Vagina (tissue), 2 donors: ENCODE results near the gene AFAP1L1. TPM values are rescaled to one million over a fixed set of nuclear protein-coding genes. Genes with fewer than 3 reads are reported as not detected.

ENCODE experiments used
- DNase-seq, 2 donors: peaks; one replicate each; pipeline ENCODE4 v3.0.0-alpha.2; 2017; ENCODE audit errors: extremely low spot score in 2 of 2
- H3K27ac ChIP-seq: fragments of 200-600 bp; sonication (generic); one replicate; pipeline ENCODE4 v1.5.1; 2019
- H3K27me3 ChIP-seq: fragments of 200-600 bp; sonication (generic); one replicate; pipeline ENCODE4 v1.5.1; 2019
- H3K36me3 ChIP-seq, 2 donors: fragments of 200-600 bp; sonication (generic); one replicate each; pipeline ENCODE4 v1.5.1; 2017 to 2019
- H3K4me1 ChIP-seq: fragments of 200-600 bp; sonication (generic); one replicate; pipeline ENCODE4 v1.5.1; 2019
- H3K4me3 ChIP-seq, 2 donors: fragments of 200-600 bp; sonication (generic); 1 replicate in 1 of 2; 2 replicates in 1 of 2; pipeline ENCODE4 v1.5.1; 2016 to 2019
- H3K9me3 ChIP-seq: fragments of 200-600 bp; sonication (generic); one replicate; pipeline ENCODE4 v1.5.1; 2019
- CTCF ChIP-seq, 3 experiments: fragments of 450-650 bp in 2 of 3; fragments of 200-600 bp in 1 of 3; sonication (generic) in 1 of 3; IDR thresholded peaks; one replicate each; pipeline ENCODE4 v1.5.1; 2017 to 2019; ENCODE audit warnings: antibody characterized with exemption in 3 of 3, mild to moderate bottlenecking in 2 of 3, moderate library complexity in 2 of 3
- POLR2A ChIP-seq, 2 donors: fragments of 450-650 bp; IDR thresholded peaks; one replicate each; pipeline ENCODE4 v1.6.1; 2017; ENCODE audit warnings: antibody characterized with exemption in 2 of 2, mild to moderate bottlenecking in 2 of 2, moderate library complexity in 2 of 2
- POLR2AphosphoS5 ChIP-seq, 2 donors: sonication (generic); formaldehyde crosslinking; IDR thresholded peaks; one replicate each; pipeline ENCODE4 v1.9.0; 2017; ENCODE audit warnings: antibody characterized with exemption in 2 of 2, mild to moderate bottlenecking in 2 of 2, low read depth in 1 of 2; ENCODE audit not compliant: insufficient read depth in 1 of 2
- intact Hi-C: fragments of 100-400 bp; cut with DNase I; formaldehyde crosslinking; loops from one replicate; pipeline ENCODE4 v1.15.1; 2023
- total RNA-seq: library from RNA; depleted of rRNA; stranded (reverse); fragments of >200 nt; gene quantifications from one replicate; pipeline ENCODE4 v1.2.3, GENCODE V29; 2016

AFAP1L1 gene
- total RNA-seq, 1 donor from 2014 or later: 14.7 TPM

GRCh38 chr5:149380466-149381121, 108.9 kb downstream of the AFAP1L1 start:
- H3K4me3 ChIP-seq: peak overlapping the region in 1 of 2 donors; percentile 28
- H3K27ac ChIP-seq: peak overlapping the region; percentile 91
- TF ChIP-seq POLR2AphosphoS5 (IDR thresholded peaks at IDR 0.05; ENCODE audit: insufficient read depth in 1 of 2, low read depth in 1 of 2) (peak; percentile 59 to 60), POLR2A (IDR thresholded peaks at IDR 0.05) (no peak)
- H3K9me3 ChIP-seq: no peaks in the 10 kb centered on the region
- intact Hi-C loops: loop anchor here (5.0 kb wide), 1 partner anchor 52 kb away; no protein-coding TSS in a partner anchor
- no peaks in the 10 kb centered on the region for H3K36me3 ChIP-seq
- H3K4me1 ChIP-seq: peaks cover 40% of the 10 kb centered on the region
- no peaks in the 10 kb centered on the region for H3K27me3 ChIP-seq
- no peak for DNase-seq

GRCh38 chr5:149381261-149381985, 109.8 kb downstream of the AFAP1L1 start:
- Histone ChIP-seq H3K27ac (peak overlapping the region; percentile 91), H3K9me3 (no peaks in the 10 kb centered on the region), H3K4me3 (peak overlapping the region; percentile 18 to 28), H3K4me1 (peaks cover 48% of the 10 kb centered on the region), H3K36me3 (no peaks in the 10 kb centered on the region), H3K27me3 (no peaks in the 10 kb centered on the region)
- DNase-seq: no peak
- intact Hi-C loops: loop anchor here (5.0 kb wide), 1 partner anchor 51 kb away; no protein-coding TSS in a partner anchor
- TF ChIP-seq POLR2AphosphoS5 (IDR thresholded peaks at IDR 0.05; ENCODE audit: insufficient read depth in 1 of 2, low read depth in 1 of 2) (no peak), POLR2A (IDR thresholded peaks at IDR 0.05) (no peak), CTCF (IDR thresholded peaks at IDR 0.05) (no peak)

- TF ChIP-seq CTCF (IDR thresholded peaks at IDR 0.05) (peak; percentile 84 to 98 (median 89)), POLR2A (IDR thresholded peaks at IDR 0.05) (no peak), POLR2AphosphoS5 (IDR thresholded peaks at IDR 0.05; ENCODE audit: insufficient read depth in 1 of 2, low read depth in 1 of 2) (peak in 1 of 2 donors; percentile 43)
- no peaks in the 10 kb centered on the region for H3K36me3 ChIP-seq
- intact Hi-C loops: loop anchor here (5.0 kb wide), 1 partner anchor 50 kb away; no protein-coding TSS in a partner anchor
- H3K9me3 ChIP-seq: no peaks in the 10 kb centered on the region
- H3K4me1 ChIP-seq: peaks cover 53% of the 10 kb centered on the region
- H3K27me3 ChIP-seq: no peaks in the 10 kb centered on the region
- peak overlapping the region; percentile 91 for H3K27ac ChIP-seq
- peak overlapping the region; percentile 18 to 28 for H3K4me3 ChIP-seq
- DNase-seq: no peak
Observed at GRCh38 chr5:149381986-149382338, 110.3 kb downstream of the AFAP1L1 start.

GRCh38 chr5:149382517-149383220, 111.0 kb downstream of the AFAP1L1 start:
- H3K27ac ChIP-seq: peak overlapping the region; percentile 91
- TF ChIP-seq POLR2AphosphoS5 (IDR thresholded peaks at IDR 0.05; ENCODE audit: insufficient read depth in 1 of 2, low read depth in 1 of 2): no peak
- no peak for TF ChIP-seq CTCF (IDR thresholded peaks at IDR 0.05)
- no peak for TF ChIP-seq POLR2A (IDR thresholded peaks at IDR 0.05)
- H3K4me1 ChIP-seq: peaks cover 54% of the 10 kb centered on the region
- H3K4me3 ChIP-seq: peak overlapping the region; percentile 18 to 28
- no peak for DNase-seq
- no peaks in the 10 kb centered on the region for H3K36me3 ChIP-seq
- H3K9me3 ChIP-seq: no peaks in the 10 kb centered on the region
- no peaks in the 10 kb centered on the region for H3K27me3 ChIP-seq
- intact Hi-C loops: loop anchor here (5.0 kb wide), 1 partner anchor 50 kb away; no protein-coding TSS in a partner anchor

GRCh38 chr5:149383399-149383798, 111.7 kb downstream of the AFAP1L1 start:
- peak overlapping the region; percentile 91 for H3K27ac ChIP-seq
- H3K36me3 ChIP-seq: no peaks in the 10 kb centered on the region
- peak; percentile 33 to 73 for TF ChIP-seq POLR2AphosphoS5 (IDR thresholded peaks at IDR 0.05; ENCODE audit: insufficient read depth in 1 of 2, low read depth in 1 of 2)
- no peak for TF ChIP-seq POLR2A (IDR thresholded peaks at IDR 0.05)
- TF ChIP-seq CTCF (IDR thresholded peaks at IDR 0.05): no peak
- H3K4me1 ChIP-seq: peaks cover 55% of the 10 kb centered on the region
- H3K4me3 ChIP-seq: no peak overlapping the region
- H3K9me3 ChIP-seq: no peaks in the 10 kb centered on the region
- intact Hi-C loops: loop anchor here (5.0 kb wide), 1 partner anchor 49 kb away; no protein-coding TSS in a partner anchor
- H3K27me3 ChIP-seq: no peaks in the 10 kb centered on the region
- DNase-seq: no peak
